K562 (cell line): Measurements from ENCODE around the gene BPI. TPM values are rescaled to one million over a fixed set of nuclear protein-coding genes. Genes with fewer than 3 reads are reported as not detected.
A peak's percentile ranks its signal among the peaks of the same experiment; 100 is the strongest.

Source experiments
- ATAC-seq: fragments of 200-7000 bp; cut with Tn5 transposase; 3 replicates; pipeline ENCODE4 v1.9.1; 2020; ENCODE audit warnings: moderate library complexity
- BruUV-seq: library from RNA; stranded (reverse); fragments of 400-500 nt; replicated peaks from 2 replicates; lab custom pipeline; 2021; lab: Mats Ljungman, UMichigan
- CTCF ChIA-PET: fragments of 300-600 bp; formaldehyde crosslinking; extraction: SDS; loops from one replicate; lab custom pipeline; 2021; ENCODE audit warnings: low intra/inter-chr PET ratio; lab: Yijun Ruan, JAX
- POLR2A ChIA-PET: fragments of 300-600, 350-650 bp; sonication (Branson Sonifier 250); formaldehyde crosslinking; extraction: SDS; loops from one replicate; lab custom pipeline; 2021; ENCODE audit warnings: antibody characterized with exemption, inconsistent platforms; lab: Yijun Ruan, JAX
- DNase-seq, 4 experiments: peaks; one replicate each; pipeline versions ENCODE4 v3.0.0 to v3.0.0-alpha.2; 2011 to 2018; ENCODE audit warnings: low spot score in 3 of 4, mixed read lengths in 3 of 4; ENCODE audit errors: extremely low read depth in 1 of 4
- FAIRE-seq: peaks from 2 replicates; lab custom pipeline; 2011; peaks lifted over from hg19 to GRCh38; lab: Jason Lieb, UNC
- H2AFZ ChIP-seq: 2 replicates; pipeline ENCODE4 v1.6.0; 2011; ENCODE audit warnings: low read depth, low read length, control low read depth, inconsistent platforms
- H3K27ac ChIP-seq: fragments of 200-600 bp; 3 replicates; pipeline ENCODE4 v1.8.0; 2011; ENCODE audit warnings: low read depth, mild to moderate bottlenecking, control low read depth, inconsistent platforms, low read length, moderate library complexity, mixed read lengths; ENCODE audit errors: extremely low read depth
- H3K27me3 ChIP-seq, 2 experiments: fragments of 300-600 bp in 1 of 2; 2 replicates in 1 of 2; 3 replicates in 1 of 2; pipeline versions ENCODE4 v1.6.0 to v1.8.0; 2011; ENCODE audit warnings: inconsistent platforms in 2 of 2, low read length in 2 of 2, mild to moderate bottlenecking in 1 of 2, mixed read lengths in 1 of 2, moderate library complexity in 1 of 2; ENCODE audit not compliant: control insufficient read depth in 2 of 2, insufficient read depth in 2 of 2
- H3K36me3 ChIP-seq: fragments of 300-600 bp; 3 replicates; pipeline ENCODE4 v1.8.0; 2011; ENCODE audit warnings: mild to moderate bottlenecking, low read length, inconsistent platforms; ENCODE audit not compliant: control insufficient read depth, insufficient read depth
- H3K4me1 ChIP-seq, 2 experiments: fragments of 200-600 bp in 1 of 2; replicated peaks in 1 of 2; 2 replicates in 1 of 2; 3 replicates in 1 of 2; pipeline versions ENCODE4 v1.5.1 to v1.8.0; 2011; ENCODE audit warnings: inconsistent platforms in 2 of 2, low read length in 2 of 2, mild to moderate bottlenecking in 1 of 2, mixed read lengths in 1 of 2, moderate library complexity in 1 of 2; ENCODE audit not compliant: control insufficient read depth in 2 of 2, insufficient read depth in 2 of 2
- H3K4me2 ChIP-seq: 2 replicates; pipeline ENCODE4 v1.6.1; 2011; ENCODE audit warnings: low read length, control low read depth, inconsistent platforms, mixed read lengths; ENCODE audit not compliant: insufficient read depth
- H3K4me3 ChIP-seq: fragments of 200-600 bp; sonication (generic), shearing (Covaris generic); 2 replicates; pipeline ENCODE4 v1.5.1; 2016; ENCODE audit warnings: control low read depth, inconsistent platforms
- H3K79me2 ChIP-seq: fragments of 200-600 bp; 3 replicates; pipeline ENCODE4 v1.8.0; 2011; ENCODE audit warnings: low read length, inconsistent platforms; ENCODE audit not compliant: control insufficient read depth, insufficient read depth
- H3K9ac ChIP-seq, 2 experiments: 2 replicates each; pipeline versions ENCODE4 v1.6.0 to v1.6.1; 2011; ENCODE audit warnings: low read depth in 2 of 2, low read length in 2 of 2, control low read depth in 1 of 2, inconsistent platforms in 1 of 2, mild to moderate bottlenecking in 1 of 2, mixed read lengths in 1 of 2; ENCODE audit not compliant: insufficient read depth in 1 of 2
- H3K9me1 ChIP-seq: one replicate; pipeline ENCODE4 v1.6.0; 2011; ENCODE audit warnings: inconsistent platforms, mild to moderate bottlenecking, low read length, moderate library complexity; ENCODE audit not compliant: control insufficient read depth, insufficient read depth
- H3K9me3 ChIP-seq: replicated peaks from 2 replicates; pipeline ENCODE4 v1.5.1; 2011; ENCODE audit warnings: low read depth, low read length, inconsistent platforms; ENCODE audit not compliant: control insufficient read depth, insufficient read depth
- H4K20me1 ChIP-seq: replicated peaks from 2 replicates; pipeline ENCODE4 v1.6.1; 2011; ENCODE audit warnings: low read length, inconsistent platforms, mixed read lengths; ENCODE audit not compliant: control insufficient read depth, insufficient read depth
- ADNP ChIP-seq: fragments of 200-800 bp; sonication (Bioruptor generic); IDR thresholded peaks from 2 replicates; pipeline ENCODE4 v1.6.1; 2016; ENCODE audit warnings: missing genetic modification characterization, missing compliant biosample characterization
- CHD4 ChIP-seq: fragments of 200-600 bp; sonication (generic); IDR thresholded peaks from 3 replicates; pipeline ENCODE4 v1.6.1; 2012; ENCODE audit warnings: low read depth, mild to moderate bottlenecking, mixed read lengths, low read length, inconsistent platforms; ENCODE audit not compliant: insufficient read depth, insufficient replicate concordance, poor library complexity, severe bottlenecking
- ETS2 ChIP-seq: IDR thresholded peaks from 2 replicates; pipeline ENCODE4 v1.6.1; 2016; ENCODE audit warnings: borderline replicate concordance, missing genetic modification characterization, mild to moderate bottlenecking, moderate library complexity, missing compliant biosample characterization; ENCODE audit not compliant: poor library complexity, severe bottlenecking
- OTX1 ChIP-seq: fragments of 450-650 bp; formaldehyde crosslinking; IDR thresholded peaks from 2 replicates; pipeline ENCODE4 v1.4.0; 2022; ENCODE audit warnings: mild to moderate bottlenecking
- PKNOX1 ChIP-seq: fragments of 450-650 bp; IDR thresholded peaks from 2 replicates; pipeline ENCODE4 v1.6.1; 2016
- RBM25 ChIP-seq: fragments of 200-400 bp; formaldehyde crosslinking; IDR thresholded peaks from 2 replicates; pipeline ENCODE4 v1.6.1; 2018; ENCODE audit warnings: low read length, low read depth, moderate library complexity; ENCODE audit not compliant: severe bottlenecking
- RHOXF2B ChIP-seq: fragments of 250-450 bp; sonication (Bioruptor Pico); conservative IDR thresholded peaks from 2 replicates; pipeline ENCODE4 v1.5.1; 2021
- TRIM24 ChIP-seq, 2 experiments: fragments of 450-650 bp; IDR thresholded peaks; 2 replicates each; pipeline ENCODE4 v1.6.1; 2016
- ZNF133 ChIP-seq: fragments of 250-450 bp; sonication (Bioruptor Pico); IDR thresholded peaks from 2 replicates; pipeline ENCODE4 v1.4.0; 2020; ENCODE audit warnings: mild to moderate bottlenecking
- WGBS: fragments of 100-300 bp; shearing (Covaris generic); methylation state at CpG from one replicate; pipeline ENCODE4 v1.1.6; 2016; ENCODE audit warnings: low coverage, mixed read lengths; ENCODE audit not compliant: insufficient coverage; ENCODE audit errors: missing lambda C conversion rate; 5-methylcytosine and 5-hydroxymethylcytosine counted together
- in situ Hi-C: fragments of 300-500 bp; cut with MboI; formaldehyde crosslinking; loops from 4 replicates; pipeline ENCODE4 v1.15.0; 2018; ENCODE audit warnings: inconsistent platforms, mixed read lengths
- intact Hi-C: fragments of 100-400 bp; cut with micrococcal nuclease; formaldehyde crosslinking; loops from 2 replicates; pipeline ENCODE4 v1.14.2; 2022
- polyA plus RNA-seq, 8 experiments: library from polyadenylated mRNA; depleted of rRNA in 4 of 8; stranded (reverse) in 5 of 8; unstranded in 3 of 8; fragments of >200 nt; fragmentation: Nextera tagmentation in 2 of 8; fragmentation: Illumina TruSeq in 1 of 8; extraction: Ambion mirVana in 2 of 8; extraction: Trizol in 1 of 8; gene quantifications; 2 replicates each; pipeline versions ENCODE4 v1.2.1 to v1.2.3, GENCODE V29; 2011 to 2014; ENCODE audit warnings: inconsistent platforms in 1 of 8, missing spikeins in 1 of 8
- total RNA-seq, 7 experiments: library from RNA; depleted of rRNA in 6 of 7; stranded (reverse); fragments of >200 nt in 6 of 7; fragmentation: Illumina TruSeq in 2 of 7; extraction: Trizol in 2 of 7; gene quantifications; 2 replicates each; pipeline versions ENCODE4 v1.2.1 to v1.2.3, GENCODE V29; 2011 to 2021; ENCODE audit warnings: low replicate concordance in 1 of 7

BPI gene
- total and polyA plus RNA-seq, 9 of the 15 experiments (the other 6 are each of a cell fraction or from before 2014, with no cell fraction given), result not detected

GRCh38 chr20:38308047-38308438 is 4.1 kb downstream of the BPI start:
- ChIA-PET POLR2A (interaction anchor here (0.6 to 1.1 kb wide), 3 partner anchors 22 to 392 kb away, joined by 3 to 4 read pairs (median 3); no protein-coding TSS in a partner anchor), CTCF (no interaction called here)
- in situ Hi-C loops, result no loop called here

GRCh38 chr20:38308447-38308846 is 4.5 kb downstream of the BPI start:
- Histone ChIP-seq H3K27ac (no peak overlapping the region), H3K9ac (no peak overlapping the region), H3K36me3 (no peaks in the 10 kb centered on the region), H3K9me3 (0 out of 2 replicates have a peak, but pooled peaks cover 6% of the 10 kb centered on the region), H3K9me1 (no peaks in the 10 kb centered on the region), H3K4me1 (peaks cover 0 to 6% of the 10 kb centered on the region in 2 experiments; a peak in 1 of 5 replicates), H3K27me3 (peaks cover 10 to 24% of the 10 kb centered on the region in 2 experiments), H3K79me2 (no peaks in the 10 kb centered on the region), H2AFZ (no peak overlapping the region), H3K4me2 (no peak overlapping the region), H3K4me3 (no peak overlapping the region), H4K20me1 (no peaks in the 10 kb centered on the region)
- POLR2A ChIA-PET, result interaction anchor here (0.5 to 1.1 kb wide), 3 partner anchors 22 to 99 kb away, joined by 3 to 4 read pairs (median 3); no protein-coding TSS in a partner anchor
- CTCF ChIA-PET, result no interaction called here
- DNase-seq, result no peak
- in situ Hi-C loops, result no loop called here
- intact Hi-C loops, result no loop called here
- BruUV-seq, result no TSS peak
- TF ChIP-seq ZNF133 (CRISPR knock-in tag), result no peak
- TF ChIP-seq RBM25, result peak; percentile 61
- TF ChIP-seq RHOXF2B (CRISPR knock-in tag), result no peak
- TF ChIP-seq ADNP (tag), result 0 out of 2 replicates have a peak, but pooled peaks have one; percentile 32
- TF ChIP-seq CHD4, result no peak
- no peak for TF ChIP-seq TRIM24 (IDR thresholded peaks at IDR 0.05)
- no peak for TF ChIP-seq OTX1 (CRISPR knock-in tag)
- FAIRE-seq, result no peak
- ATAC-seq, result no peak
- WGBS, result 0% methylated on average over 1 of the region's 1 CpG

More at GRCh38 chr20:38308047-38308438, 4.1 kb downstream of the BPI start:
- Histone ChIP-seq H2AFZ (no peak overlapping the region), H3K4me1 (peaks cover 0 to 6% of the 10 kb centered on the region in 2 experiments; a peak in 1 of 5 replicates), H3K27ac (no peak overlapping the region), H3K9ac (no peak overlapping the region), H3K36me3 (no peaks in the 10 kb centered on the region), H4K20me1 (no peaks in the 10 kb centered on the region), H3K27me3 (peaks cover 10 to 24% of the 10 kb centered on the region in 2 experiments), H3K4me3 (no peak overlapping the region), H3K9me3 (0 out of 2 replicates have a peak, but pooled peaks cover 6% of the 10 kb centered on the region), H3K9me1 (no peaks in the 10 kb centered on the region), H3K79me2 (no peaks in the 10 kb centered on the region), H3K4me2 (no peak overlapping the region)
- TF ChIP-seq ETS2 (tag) (no peak), PKNOX1 (peak; percentile 50; the same call in 1 of the 2 replicates)
- ATAC-seq (no peak), DNase-seq (no peak), FAIRE-seq (no peak)
- intact Hi-C loops, result no loop called here
- 0% methylated on average over 4 of the region's 4 CpGs for WGBS
- no TSS peak for BruUV-seq
